ENCODE results near the gene GPRIN3.

Gene GPRIN3

DNA sequence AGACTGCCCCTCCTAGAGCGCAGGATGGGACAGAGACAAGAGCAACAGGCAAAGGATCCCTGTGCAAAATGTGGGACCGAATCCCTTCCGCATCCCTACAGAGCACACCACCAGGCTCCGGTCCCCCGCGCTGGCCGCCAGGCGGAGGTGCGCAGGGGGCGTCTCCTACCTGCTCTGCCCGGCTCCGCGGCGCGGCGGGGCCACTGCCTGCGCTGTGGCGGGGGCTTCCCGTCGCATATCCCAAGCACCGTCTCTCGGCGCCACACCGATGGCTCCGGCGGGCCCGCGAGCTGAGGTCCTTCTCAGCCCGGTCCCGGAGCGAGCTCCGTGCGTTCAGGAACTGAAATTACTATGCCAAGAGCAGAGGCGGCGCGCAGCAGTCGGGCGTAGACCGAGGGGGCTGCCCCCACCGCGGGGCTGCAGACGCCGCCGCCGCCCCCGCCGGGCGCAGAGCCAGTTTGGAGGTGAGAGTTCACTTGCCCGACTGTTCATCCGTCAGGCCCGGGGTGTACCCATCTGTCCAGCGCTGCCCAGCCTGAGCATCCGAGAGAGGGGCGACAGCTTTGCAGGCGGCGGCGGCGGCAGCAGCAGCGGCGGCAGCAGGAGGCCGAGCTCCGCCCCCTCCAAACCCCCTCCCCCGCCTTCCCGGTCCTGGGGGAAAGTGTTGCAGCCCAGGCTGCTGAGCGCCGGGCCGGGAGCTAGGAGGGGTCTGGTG is at the start of gene GPRIN3:
Gene GPRIN3 (minus strand): TSS at position 355 of the 715 bp plus-strand sequence. CDS start 57,690 bp downstream, outside the sequence.
- peak in 1 of 2 donors; percentile 65 for DNase-seq (ENCODE audit: low read depth in 1 of 2, low spot score in 1 of 2)

DNA sequence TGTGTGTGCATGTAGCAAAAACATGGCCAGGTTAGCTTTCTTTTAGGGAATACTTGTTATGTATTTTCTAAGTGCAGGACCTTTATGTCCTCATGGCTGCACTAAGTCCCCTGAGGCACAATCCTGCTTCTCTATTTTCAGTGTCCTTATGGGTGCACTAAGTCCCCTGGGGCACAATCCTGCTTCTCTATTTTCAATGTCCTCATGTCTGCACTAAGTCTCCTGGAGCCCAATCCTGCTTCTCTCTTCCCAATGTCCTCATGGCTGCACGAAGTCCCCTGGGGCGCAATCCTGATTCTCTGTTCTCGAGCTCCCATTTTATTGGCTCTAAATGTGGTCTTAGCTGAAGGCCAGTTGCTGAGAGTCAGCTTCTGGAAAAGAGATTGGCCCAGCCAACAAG is 49.7 kb upstream of the GPRIN3 start:
- DNase-seq (ENCODE audit: low read depth in 1 of 2, low spot score in 1 of 2), result no peak

DNA sequence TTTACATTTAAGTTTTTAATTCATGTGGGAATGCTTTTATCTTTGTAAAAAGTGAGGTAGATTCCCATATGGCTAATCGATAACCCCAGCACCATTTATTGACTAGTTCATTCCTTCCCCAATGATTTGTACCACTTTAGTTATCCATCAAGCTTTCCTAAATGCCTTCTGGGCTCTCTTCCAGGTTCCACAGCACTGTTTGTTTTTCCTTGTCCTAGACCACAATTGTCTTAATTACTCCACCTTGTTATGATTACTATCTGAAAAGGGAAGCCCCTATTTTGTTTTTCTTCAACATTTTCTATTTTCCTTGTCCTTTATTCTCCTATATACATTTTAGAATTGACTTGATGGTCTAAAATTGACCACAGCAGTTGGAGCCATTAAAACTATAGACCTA is 48.5 kb upstream of the GPRIN3 start:
- DNase-seq (ENCODE audit: low read depth in 1 of 2, low spot score in 1 of 2), result no peak

DNA sequence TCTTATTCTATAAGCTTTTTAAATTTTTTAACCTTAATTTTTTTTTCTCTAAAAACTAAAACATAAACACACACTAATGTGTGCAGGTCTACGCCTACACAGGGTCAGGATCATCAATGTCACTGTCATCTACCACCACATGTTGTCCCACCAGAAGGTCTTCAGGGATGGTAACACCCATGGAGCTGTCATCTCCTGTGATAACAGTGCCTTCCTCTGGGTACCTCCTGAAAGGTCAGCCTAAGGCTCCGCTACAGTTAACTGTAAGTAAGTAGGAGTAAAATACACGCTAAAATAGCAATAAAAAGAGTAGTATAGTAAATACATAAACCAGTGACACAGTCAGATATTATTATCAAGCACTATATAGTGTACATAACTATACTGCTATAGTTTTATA is 45.9 kb upstream of the GPRIN3 start:
- DNase-seq (ENCODE audit: low read depth in 1 of 2, low spot score in 1 of 2), result no peak

DNA sequence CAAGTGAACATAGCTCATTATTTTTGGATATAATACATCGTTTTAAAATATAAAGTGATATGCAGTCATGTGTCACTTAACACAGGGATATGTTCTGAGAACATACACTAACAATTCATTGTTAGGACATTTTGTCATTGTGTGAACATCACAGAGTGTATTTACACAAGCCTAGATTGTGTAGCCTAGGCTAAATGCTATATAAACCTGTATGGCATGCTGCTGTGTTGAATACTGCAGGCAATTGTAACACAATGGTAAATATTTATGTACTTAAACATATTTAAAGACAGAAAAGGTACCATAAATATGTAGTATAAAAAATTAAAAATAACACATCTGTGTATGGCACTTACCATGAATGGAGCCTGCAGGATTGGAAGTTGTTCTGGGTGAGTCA is 44.9 kb upstream of the GPRIN3 start:
- no peak for DNase-seq (ENCODE audit: low read depth in 1 of 2, low spot score in 1 of 2)

DNA sequence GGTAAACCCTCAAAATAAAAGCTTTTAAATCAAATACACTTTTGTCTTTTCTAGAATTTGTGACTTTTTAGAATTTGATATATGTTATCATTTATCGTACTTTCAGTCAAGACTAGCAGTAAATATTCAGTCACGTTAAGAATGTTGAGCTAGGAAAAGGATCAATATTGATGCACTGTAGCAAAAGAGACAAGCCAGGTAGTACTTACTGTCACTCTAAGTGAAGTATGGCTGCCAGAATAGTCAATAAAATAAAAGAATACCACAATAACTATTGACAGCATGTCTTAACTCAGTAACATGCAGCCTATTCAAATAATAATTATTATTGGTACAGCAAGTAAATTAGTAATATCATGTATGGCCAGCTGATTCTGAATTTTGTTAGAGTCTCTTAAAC is 43.6 kb upstream of the GPRIN3 start:
- no peak for DNase-seq (ENCODE audit: low read depth in 1 of 2, low spot score in 1 of 2)

DNA sequence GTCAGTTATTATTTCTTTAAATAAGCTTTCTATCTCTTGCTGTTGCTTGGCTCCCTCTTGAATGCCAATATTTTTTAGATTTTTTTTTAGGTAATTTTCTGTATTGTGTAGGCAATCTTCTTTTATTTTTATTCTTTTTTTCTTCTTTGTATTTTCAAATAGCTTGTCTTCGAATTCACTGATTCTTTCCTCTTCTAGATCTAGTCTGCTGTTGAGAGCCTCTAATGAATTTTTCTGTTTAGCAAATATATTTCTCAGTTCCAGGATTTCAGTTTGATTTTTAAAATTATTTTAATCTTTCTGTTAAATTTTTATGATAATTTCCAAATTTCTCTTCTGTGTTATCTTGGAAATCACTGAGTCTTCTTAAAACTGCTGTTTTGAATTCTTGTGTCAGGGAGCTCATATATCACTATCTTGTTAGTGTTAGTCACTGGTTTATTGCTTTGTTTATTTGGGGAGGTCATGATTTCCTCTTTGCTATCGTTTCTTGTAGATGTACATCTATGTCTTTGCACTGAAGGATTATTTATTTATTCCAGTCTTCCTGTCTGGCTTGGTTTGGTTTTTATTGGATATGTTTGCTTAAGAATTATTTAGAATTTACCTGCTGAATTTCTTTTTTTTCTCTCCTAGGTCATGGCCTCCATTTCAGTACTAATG is 39.9 kb upstream of the GPRIN3 start:
- no peak for DNase-seq (ENCODE audit: low read depth in 1 of 2, low spot score in 1 of 2)

DNA sequence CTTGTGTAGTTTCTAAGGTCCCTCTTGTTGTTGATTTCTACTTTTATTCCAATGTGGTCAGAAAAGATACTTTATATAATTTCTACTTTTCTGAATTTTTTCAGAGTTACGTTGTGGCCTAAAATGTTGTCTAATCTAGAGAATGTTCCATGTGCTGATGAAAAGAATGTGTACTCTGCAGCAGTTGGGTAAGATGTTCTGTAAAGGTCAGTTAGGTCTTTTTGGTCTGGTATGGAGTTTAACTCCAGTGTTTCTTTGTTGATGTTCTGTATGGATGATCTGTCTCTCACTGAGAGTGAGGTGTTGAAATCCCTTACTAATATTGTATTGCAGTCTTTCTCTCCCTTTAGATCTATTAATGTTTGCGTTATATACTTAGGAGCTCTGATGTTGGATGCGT is 37.0 kb upstream of the GPRIN3 start:
- DNase-seq (ENCODE audit: low read depth in 1 of 2, low spot score in 1 of 2), result no peak

DNA sequence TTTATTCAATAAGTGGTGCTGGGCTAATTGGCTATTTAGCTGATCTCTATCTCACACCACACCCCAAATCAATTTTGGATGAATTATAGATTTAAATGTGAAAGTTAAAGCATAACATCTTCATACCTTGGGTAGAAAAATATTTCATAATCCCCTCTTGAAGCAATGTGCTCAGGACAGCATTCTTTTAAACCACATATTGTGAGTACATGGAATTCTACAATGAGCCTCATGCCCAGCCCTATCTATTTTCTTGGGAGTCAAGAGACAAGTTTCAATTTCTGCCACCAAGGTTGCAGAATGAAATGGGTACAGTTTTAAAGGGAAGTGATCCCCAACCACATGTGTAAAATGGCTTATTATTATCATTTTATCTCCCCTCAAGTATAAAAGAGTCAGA is 30.6 kb upstream of the GPRIN3 start:
- DNase-seq (ENCODE audit: low read depth in 1 of 2, low spot score in 1 of 2), result no peak

DNA sequence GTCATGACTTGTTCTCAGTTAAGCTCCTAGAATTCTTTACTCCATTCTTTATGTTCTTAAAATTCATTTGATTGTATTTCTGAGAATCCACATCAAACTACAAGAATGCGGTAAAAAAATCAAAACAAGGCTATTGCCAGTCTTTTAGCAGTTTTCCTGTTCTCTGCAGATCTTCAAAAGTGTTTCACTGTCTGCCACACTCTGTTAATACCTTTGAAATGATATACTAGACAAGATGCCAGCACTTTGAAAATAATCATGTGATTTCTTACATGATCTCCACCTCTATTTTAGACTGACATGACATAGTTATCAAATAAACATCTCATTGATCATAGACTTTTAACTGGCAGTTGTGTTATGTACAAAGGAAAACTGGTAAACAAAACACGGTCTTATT is 30.1 kb upstream of the GPRIN3 start:
- DNase-seq (ENCODE audit: low read depth in 1 of 2, low spot score in 1 of 2), result no peak

DNA sequence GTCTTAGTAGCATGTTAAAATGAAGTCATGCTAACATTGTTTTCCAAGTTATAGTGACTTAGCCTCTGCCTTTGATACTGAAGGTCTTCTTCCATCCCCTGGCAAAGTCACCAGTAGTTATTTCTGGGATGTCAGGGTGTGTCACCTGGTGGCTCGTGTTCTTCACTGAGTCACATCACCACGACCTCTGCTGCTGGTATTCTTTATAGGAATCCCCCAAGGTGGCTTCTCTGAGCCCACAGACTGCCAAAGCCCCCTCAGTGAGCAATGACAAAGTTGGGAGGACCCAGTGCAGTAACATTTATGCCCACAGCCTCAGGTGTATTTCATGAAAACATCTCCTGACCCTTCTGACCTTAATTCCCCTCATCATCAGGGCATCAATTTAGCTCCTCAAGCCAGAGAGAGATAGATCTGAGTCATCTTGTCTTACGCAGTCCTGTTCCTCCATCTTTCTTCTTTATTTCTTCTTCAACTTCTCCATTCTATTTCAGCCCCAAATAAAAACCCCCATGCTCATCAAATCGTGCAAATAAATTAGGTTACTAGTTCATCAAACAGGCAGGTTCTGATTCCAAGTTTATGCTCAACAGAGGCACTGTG is 29.3 kb upstream of the GPRIN3 start:
- no peak for DNase-seq (ENCODE audit: low read depth in 1 of 2, low spot score in 1 of 2)

DNA sequence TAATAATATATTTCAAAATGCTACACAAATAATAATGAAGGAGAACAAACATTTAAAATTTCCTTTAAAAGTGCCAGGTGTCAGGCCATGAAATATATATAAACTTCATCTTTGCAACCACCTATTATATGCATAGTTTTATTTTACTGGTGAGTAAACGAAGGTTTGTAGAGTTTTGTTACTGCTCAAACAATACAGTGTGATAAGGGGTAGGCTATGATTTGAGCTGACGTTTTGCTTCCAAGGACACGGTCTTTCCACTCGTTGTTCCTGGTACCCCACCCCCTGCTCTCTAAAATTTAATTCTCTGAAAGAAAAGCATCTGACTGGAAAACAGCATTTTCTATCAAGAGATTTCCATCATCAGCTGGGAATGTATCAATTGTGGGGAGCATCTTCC is 27.2 kb upstream of the GPRIN3 start:
- no peak for DNase-seq (ENCODE audit: low read depth in 1 of 2, low spot score in 1 of 2)

DNA sequence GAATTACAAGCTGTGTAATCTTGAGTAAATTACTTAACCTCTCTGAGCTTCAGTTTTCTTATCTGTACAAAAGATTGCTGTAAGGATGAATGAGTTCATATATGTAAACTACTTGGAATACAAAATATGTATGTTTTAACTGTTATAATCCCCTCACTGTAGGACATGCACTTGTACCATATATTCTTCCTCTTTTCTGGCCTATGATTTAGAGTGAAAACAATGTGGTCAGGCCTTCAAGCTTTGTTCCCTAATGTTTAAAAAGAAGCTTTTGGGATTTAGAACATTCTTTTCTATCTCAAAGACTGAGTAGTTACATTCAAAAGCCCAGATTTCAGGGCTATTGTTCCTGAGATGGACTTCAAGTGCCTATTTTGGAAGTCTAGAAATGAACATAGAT is 26.7 kb upstream of the GPRIN3 start:
- DNase-seq (ENCODE audit: low read depth in 1 of 2, low spot score in 1 of 2), result no peak

DNA sequence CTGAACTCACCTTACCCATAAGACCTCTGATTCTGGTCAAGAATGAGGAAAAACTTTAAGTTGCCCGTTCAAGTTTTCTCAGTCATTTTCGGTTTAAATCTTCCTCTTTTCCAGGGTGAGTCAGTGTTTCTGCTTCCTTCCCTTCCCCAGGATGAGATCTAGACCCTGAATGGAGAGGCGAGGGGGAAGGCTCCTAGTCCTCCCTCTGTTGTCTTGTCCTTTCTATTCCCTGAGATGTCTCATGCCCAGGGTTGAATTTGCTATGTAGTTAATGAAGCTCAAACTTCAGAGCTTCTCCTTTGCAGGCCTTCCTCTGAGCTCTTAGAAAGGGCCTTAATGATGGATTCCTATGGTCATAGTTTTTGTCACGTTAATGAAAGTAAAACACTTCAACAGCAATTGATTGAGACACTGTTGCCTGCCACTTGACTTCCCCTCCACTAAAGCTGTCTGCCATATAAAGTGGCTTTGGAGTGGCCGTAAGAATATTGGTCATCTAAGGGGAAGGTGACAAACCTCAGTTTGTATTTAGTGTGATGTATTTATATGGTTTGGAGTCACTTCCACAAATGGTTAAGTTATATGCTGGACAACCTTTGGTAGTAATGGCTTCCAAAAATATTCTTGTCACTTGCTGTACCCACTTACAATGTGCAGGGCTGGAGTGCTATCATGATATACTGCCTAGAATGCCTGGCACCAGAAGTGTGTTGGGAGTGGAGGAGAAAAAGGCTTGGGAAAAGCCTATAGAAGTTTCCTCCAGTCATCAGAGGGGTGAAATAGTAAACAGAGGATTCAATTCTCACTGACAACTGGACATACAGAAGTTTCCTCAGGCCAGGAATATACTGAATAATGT is 24.3 kb upstream of the GPRIN3 start:
- no peak for DNase-seq (ENCODE audit: low read depth in 1 of 2, low spot score in 1 of 2)

DNA sequence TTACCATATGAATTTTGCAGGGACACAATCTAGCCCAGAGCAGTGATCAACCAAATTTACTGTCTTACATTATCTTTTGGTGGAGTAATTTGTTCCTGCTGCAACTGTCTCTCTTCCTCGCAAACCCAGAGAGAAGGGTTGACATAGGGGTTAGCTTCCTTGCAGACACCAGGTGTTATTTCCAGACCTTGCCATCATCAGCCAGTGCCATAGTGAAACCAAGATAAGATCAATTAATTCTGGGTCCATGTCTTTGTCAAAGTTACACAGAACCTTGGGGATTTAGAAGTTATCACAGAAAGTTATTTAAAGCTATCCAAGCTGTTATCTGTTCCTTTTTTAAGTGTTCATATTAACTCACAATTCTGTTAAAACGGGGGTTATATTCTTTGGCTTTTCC is 23.6 kb upstream of the GPRIN3 start:
- DNase-seq (ENCODE audit: low read depth in 1 of 2, low spot score in 1 of 2), result no peak

DNA sequence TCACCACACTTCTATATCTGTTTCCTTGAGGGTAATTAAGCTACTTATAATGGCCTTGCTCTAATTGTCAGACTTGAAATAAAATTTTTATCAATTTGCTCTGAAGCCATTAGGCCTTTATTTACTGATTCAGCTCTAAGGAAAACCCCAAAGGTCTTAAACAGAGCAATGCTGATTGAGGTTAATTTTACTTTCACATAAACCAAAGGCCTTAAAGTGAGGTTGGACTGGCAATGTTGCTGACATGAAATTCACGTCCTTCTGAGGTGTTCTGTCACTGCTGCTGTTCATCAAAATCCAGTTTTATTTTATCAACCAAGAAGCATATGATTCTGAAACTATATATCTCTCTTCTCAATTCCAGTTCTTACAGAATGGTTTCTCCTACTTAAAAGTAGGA is 21.7 kb upstream of the GPRIN3 start:
- no peak for DNase-seq (ENCODE audit: low read depth in 1 of 2, low spot score in 1 of 2)

DNA sequence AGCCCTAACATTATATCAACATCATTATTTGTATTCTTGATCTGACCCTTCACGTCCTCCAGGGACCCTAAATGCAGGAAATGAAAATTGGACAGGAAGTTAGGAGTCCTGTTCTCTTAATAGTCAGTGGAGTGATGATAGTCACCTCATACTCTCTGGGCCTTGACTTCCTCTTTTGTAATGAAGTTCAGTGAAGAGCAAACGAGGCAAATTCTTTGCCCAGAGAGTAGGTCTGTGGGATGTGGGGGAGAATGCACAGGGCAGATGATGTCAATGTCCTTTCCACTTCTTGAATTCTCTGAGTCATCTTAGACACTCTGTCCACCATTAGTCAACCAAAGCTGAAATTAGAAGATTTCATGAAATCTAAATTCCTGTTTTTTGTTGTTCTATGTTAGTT is 17.1 kb upstream of the GPRIN3 start:
- no peak for DNase-seq (ENCODE audit: low read depth in 1 of 2, low spot score in 1 of 2)

DNA sequence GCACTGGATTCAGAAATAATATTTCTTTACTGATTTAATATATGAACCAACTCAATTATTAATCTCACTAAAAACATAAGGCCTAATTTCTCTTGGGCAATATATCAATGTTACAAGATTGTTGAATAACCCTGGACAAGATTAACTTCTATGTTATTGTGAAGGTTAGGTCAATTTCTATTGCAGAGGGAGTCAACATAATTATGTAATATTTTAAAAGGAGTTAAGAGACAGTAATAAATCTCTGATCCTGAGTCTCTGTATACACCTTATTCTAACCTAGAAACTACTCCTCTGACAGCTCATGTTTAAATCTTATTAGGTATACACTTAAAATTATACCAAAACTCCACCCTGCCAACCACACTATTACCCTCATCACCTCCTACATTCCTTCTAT is 15.1 kb upstream of the GPRIN3 start:
- no peak for DNase-seq (ENCODE audit: low read depth in 1 of 2, low spot score in 1 of 2)

DNA sequence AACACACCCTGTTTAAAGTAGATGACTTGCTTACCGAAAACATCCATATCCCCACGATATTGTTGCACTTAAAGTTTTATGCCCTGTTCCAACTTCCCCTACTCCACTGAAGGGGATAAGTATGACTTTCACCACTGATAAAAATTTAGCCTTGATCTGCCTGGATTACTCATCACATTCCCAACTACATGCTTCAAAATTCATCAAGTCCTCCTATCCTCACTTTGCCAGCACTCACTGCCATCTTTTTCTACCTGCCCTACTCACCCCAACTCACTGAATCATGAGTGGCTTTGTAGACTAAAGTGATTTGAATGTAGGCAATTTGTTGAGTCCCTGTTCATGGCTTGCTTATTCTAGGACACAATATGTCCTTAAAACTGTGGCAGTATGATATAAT is 12.2 kb upstream of the GPRIN3 start:
- no peak for DNase-seq (ENCODE audit: low read depth in 1 of 2, low spot score in 1 of 2)

DNA sequence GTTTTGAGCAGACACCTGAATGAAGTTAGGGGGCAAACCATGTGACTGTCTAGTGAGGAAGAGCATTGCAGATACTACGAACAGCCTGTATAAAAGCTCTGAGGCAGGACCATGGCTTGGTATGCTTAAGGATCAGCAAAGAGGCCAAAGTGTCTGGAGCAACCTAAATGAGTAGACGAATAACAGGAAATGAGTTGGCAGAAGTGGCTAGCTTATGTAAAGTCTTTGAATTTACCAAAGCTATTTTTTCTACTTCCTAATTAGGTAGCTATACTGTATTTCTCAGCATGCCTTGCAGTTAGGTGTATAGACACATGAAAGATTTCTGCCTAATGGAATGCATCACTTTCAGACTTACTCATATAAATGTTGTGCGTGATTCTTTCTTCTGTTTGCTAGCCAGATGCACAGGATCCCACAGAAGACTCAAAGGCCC is 9.3 kb upstream of the GPRIN3 start:
- no peak for DNase-seq (ENCODE audit: low read depth in 1 of 2, low spot score in 1 of 2)

DNA sequence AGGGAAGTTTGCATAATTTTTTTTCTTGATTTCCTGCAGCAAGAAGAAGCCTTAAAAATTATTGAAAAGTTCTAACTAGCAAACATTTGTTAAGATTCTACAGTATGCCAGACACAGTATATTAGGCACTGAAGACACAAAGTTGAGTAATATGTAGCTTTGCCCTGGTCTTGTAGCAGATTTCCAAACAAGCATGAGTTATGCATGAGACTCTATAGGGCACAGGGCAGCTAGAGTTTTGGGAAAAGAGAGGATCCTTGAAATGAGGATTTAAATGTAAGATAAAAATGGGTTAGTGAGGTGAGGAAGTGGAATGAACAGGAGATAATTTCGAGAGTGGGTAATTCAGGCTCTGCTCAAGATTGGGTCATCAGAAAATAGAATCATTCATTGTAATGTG is 8.6 kb upstream of the GPRIN3 start:
- no peak for DNase-seq (ENCODE audit: low read depth in 1 of 2, low spot score in 1 of 2)

DNA sequence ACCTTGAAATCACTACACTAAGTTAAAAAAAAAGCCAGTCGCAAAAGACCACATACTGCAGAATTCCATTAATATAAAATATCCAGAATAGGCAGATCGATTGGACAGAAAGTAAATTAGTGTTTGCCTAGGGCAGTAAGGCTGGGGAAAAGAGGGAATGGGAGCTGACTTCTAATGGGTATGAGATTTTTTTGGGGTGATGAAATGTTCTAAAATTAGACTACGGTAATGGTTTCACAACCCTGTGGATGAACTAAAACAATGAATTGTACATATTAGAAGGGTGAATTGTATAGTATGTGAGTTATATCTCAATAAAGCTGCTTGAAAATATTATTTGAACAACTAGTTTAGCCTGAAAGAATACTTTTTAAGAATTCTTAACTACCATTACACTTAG is 6.7 kb upstream of the GPRIN3 start:
- no peak for DNase-seq (ENCODE audit: low read depth in 1 of 2, low spot score in 1 of 2)

All from stimulated activated CD4-positive, alpha-beta T cell treated with anti-CD3 and anti-CD28 coated beads, Interleukin-15, amount 100 ng/mL, for 1 hour (primary cell).